H1 (cell line): ENCODE data around the gene SLC5A12. TPM values are rescaled to one million over a fixed set of nuclear protein-coding genes. Genes with fewer than 3 reads are reported as not detected.

ENCODE experiments used
- RAD21 ChIP-seq, 2 experiments: IDR thresholded peaks in 1 of 2; conservative IDR thresholded peaks in 1 of 2; 2 replicates each; pipeline ENCODE4 v1.6.1; 2011; ENCODE audit warnings: low read depth in 2 of 2, low read length in 2 of 2, improper control_type of control experiment in 1 of 2, inconsistent platforms in 1 of 2, mild to moderate bottlenecking in 1 of 2, moderate library complexity in 1 of 2
- polyA plus RNA-seq, 7 experiments: library from polyadenylated mRNA; depleted of rRNA in 3 of 7; stranded (reverse) in 5 of 7; unstranded in 2 of 7; fragments of >200 nt in 5 of 7; fragments of 200-250 nt in 2 of 7; gene quantifications; 1 replicate in 5 of 7; 2 replicates in 1 of 7; 4 replicates in 1 of 7; pipeline versions ENCODE4 v1.2.1 to v1.2.3, GENCODE V29; 2011 to 2013; ENCODE audit warnings: missing spikeins in 2 of 7, mixed read lengths in 2 of 7
- total RNA-seq: library from RNA; stranded (reverse); fragmentation: NEBNext Ultra II Directional; extraction: Animal tissue kit (Norgen Biotek cat#: 25700); gene quantifications from 2 replicates; pipeline ENCODE4 v1.2.1, GENCODE V29; 2021
- TF ChIP-seq, protein P1 (sequence below): IDR thresholded peaks from 2 replicates; pipeline ENCODE4 v1.6.1; 2012; ENCODE audit warnings: inconsistent platforms

SLC5A12 gene
- total and polyA plus RNA-seq, 2 of the 8 experiments (the other 6 are each of a cell fraction or from before 2014, with no cell fraction given) = 1.3 to 1.4 TPM

DNA sequence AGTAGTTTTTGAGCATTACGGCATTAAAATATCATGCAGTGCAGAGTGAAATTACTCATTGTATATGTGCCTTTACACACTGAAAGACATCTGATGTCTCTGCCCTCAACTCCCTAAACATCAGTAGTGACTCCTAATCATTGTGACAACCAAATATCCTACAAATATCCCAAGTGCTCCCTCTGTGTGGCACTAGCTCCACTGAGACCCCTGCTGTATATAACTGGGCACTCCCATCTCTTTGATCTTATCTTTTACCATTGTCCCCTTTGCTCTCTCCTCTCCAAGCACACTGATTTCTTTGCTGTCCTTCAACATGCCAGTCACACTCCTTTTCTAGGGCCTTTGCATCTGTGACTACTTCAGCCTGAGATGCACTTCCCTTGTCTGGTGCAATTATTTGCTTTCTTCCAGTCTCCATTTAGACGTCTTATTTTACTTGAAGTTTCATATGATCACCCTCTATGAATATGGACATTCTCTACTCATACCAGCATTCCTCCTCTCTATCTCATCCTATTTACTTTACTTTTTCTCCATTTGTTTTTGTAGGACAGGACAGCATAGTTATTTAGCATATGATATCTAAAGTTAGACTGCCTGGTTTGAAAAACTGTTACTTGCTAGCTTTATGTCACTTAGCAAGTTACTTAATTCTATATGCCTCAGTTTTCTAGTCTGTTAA lies 2.4 kb downstream of the SLC5A12 start (continued):
- TF ChIP-seq, protein P1, sequence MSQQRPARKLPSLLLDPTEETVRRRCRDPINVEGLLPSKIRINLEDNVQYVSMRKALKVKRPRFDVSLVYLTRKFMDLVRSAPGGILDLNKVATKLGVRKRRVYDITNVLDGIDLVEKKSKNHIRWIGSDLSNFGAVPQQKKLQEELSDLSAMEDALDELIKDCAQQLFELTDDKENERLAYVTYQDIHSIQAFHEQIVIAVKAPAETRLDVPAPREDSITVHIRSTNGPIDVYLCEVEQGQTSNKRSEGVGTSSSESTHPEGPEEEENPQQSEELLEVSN = no peak
- TF ChIP-seq RAD21 (IDR thresholded peaks at IDR 0.05 in 1 of 2, conservative IDR thresholded peaks at IDR 0.05 in 1 of 2; ENCODE audit: low read depth in 2 of 2, low read length in 2 of 2) = peak; percentile 6 to 32; a peak in 1 of 4 replicates
